ENCODE results near the gene LARGE1. TPM values are rescaled to one million over a fixed set of nuclear protein-coding genes. Genes with fewer than 3 reads are reported as not detected.
A peak's percentile ranks its signal among the peaks of the same experiment; 100 is the strongest.

LARGE1 gene
- polyA plus RNA-seq, 1 donor = 28.2 TPM

GRCh38 chr22:33720166-33720878 lies 200.0 kb downstream of the LARGE1 start:
- no peak for DNase-seq

GRCh38 chr22:33717694-33718396 lies 202.4 kb downstream of the LARGE1 start:
- no peak for DNase-seq

- DNase-seq = peak; percentile 48
These were observed 204.9 kb downstream of the LARGE1 start for GRCh38 chr22:33715237-33715985.

- DNase-seq = no peak
These were observed 209.9 kb downstream of the LARGE1 start for GRCh38 chr22:33710326-33710725.

- DNase-seq = no peak
These were observed 212.7 kb downstream of the LARGE1 start for GRCh38 chr22:33707581-33707980.

GRCh38 chr22:33706100-33706499 lies 214.2 kb downstream of the LARGE1 start:
- DNase-seq = no peak

- no peak for DNase-seq
These were observed 221.1 kb downstream of the LARGE1 start for GRCh38 chr22:33699176-33699575.

- no peak for DNase-seq
These were observed 222.6 kb downstream of the LARGE1 start for GRCh38 chr22:33697640-33698039.

GRCh38 chr22:33691057-33691630 lies 229.1 kb downstream of the LARGE1 start:
- DNase-seq = no peak

- DNase-seq = peak; percentile 32
These were observed 231.4 kb downstream of the LARGE1 start for GRCh38 chr22:33688903-33689302.

GRCh38 chr22:33687464-33687863 lies 232.8 kb downstream of the LARGE1 start:
- DNase-seq = no peak

GRCh38 chr22:33684087-33684486 lies 236.2 kb downstream of the LARGE1 start:
- peak; percentile 38 for DNase-seq

- DNase-seq = no peak
These were observed 237.3 kb downstream of the LARGE1 start for GRCh38 chr22:33682927-33683326.

GRCh38 chr22:33680632-33681031 lies 239.6 kb downstream of the LARGE1 start:
- DNase-seq = no peak

- DNase-seq = no peak
These were observed 241.8 kb downstream of the LARGE1 start for GRCh38 chr22:33678523-33678922.

- DNase-seq = no peak
These were observed 242.7 kb downstream of the LARGE1 start for GRCh38 chr22:33677536-33677935.

GRCh38 chr22:33674357-33674756 lies 245.9 kb downstream of the LARGE1 start:
- DNase-seq = no peak

- no peak for DNase-seq
These were observed 250.5 kb downstream of the LARGE1 start for GRCh38 chr22:33669746-33670145.

GRCh38 chr22:33666961-33667619 lies 253.2 kb downstream of the LARGE1 start:
- no peak for DNase-seq

GRCh38 chr22:33666279-33666960 lies 253.9 kb downstream of the LARGE1 start:
- no peak for DNase-seq

GRCh38 chr22:33659448-33659847 lies 260.8 kb downstream of the LARGE1 start:
- DNase-seq = no peak
